CD4-positive, alpha-beta T cell treated with Interleukin-17A for 4 hours (primary cell): Measurements from ENCODE around the gene CDK10.

Experiments used
- DNase-seq: peaks from one replicate; pipeline ENCODE4 v3.0.0-alpha.2; 2020; ENCODE audit warnings: mixed read lengths

CDK10 gene

DNA sequence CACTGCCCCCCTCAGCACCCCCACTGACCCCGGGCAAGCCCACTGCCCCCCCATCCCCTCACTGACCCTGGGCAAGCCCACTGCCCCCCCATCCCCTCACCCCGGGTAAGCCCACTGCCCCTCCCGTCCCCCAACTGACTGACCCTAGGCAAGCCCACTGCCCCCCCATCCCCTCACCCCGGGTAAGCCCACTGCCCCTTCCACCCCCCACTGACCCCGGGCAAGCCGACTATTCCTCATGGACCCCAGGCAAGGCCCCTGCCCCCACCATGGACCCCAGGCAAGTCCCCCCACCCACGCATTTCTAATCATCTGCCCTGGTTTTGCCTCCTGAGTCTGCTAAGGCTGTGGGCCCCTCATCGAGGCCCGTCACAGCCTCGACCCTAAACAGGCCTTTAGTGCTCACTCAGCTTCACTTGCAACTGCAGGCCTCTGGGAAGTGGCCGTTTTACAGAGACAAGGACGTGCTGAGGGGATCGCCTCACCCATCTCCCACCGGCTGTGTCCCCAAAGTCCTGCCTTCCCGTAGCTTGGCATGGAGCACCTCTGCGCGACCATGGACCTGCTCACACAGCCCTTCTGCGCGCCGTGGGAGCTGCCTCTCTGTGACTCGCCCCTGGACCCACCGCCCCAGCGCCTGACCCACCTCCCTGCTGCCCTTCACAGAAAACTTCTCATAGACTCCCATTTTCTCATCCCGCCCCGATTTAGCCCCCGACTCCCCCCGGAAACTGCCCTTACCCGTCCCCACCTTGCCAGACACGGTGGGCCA, 30.6 kb downstream of the CDK10 start:
- no peak for DNase-seq

DNA sequence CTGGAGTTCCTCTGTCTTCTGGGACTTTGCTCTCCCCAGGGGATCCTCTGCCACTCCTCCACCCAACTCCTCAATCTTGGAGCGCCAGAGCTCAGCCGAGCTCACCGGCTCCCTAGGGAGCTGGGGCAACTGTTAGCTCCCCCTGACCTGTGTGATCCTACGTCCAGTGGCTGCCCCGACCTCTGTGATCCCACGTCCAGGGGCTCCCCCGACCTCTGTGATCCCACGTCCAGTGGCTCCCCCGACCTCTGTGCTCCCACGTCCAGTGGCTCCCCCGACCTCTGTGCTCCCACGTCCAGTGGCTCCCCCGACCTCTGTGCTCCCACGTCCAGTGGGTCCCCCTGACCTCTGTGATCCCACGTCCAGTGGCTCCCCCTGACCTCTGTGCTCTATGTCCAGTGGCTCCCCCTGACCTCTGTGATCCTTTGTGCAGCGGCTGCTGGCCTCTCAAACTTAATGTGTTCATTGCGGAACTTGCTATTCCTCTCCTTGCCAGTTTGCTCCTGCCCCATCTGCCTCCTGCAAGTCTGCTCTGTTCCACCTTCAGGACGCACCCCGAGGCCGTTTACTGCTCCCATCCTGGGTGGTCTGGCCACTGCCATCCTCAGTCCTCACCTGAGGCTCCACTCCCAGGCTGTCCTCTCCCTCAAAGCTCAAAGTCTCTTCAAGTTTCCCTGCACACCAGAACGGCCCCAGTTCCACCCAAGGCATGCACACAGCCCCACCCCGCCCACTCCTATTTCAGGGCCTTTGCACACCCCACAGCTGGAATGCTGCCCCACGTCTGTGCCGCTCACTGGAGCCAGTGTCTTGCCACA, 31.4 kb downstream of the CDK10 start:
- DNase-seq = no peak

DNA sequence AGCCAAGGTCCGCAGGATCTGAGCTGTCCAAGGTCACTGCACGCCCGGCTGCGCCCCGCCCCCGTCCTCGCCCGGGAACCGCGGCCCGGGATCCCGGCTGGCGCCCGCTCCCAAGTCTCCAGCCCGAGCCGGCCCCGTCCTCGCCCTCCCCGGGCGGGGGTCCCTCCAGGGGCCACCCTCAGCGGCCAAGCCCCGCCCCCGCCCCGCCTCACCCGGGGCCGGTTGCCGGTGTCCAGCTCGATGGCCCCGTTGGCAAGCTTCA, 34.0 kb downstream of the CDK10 start:
- no peak for DNase-seq

DNA sequence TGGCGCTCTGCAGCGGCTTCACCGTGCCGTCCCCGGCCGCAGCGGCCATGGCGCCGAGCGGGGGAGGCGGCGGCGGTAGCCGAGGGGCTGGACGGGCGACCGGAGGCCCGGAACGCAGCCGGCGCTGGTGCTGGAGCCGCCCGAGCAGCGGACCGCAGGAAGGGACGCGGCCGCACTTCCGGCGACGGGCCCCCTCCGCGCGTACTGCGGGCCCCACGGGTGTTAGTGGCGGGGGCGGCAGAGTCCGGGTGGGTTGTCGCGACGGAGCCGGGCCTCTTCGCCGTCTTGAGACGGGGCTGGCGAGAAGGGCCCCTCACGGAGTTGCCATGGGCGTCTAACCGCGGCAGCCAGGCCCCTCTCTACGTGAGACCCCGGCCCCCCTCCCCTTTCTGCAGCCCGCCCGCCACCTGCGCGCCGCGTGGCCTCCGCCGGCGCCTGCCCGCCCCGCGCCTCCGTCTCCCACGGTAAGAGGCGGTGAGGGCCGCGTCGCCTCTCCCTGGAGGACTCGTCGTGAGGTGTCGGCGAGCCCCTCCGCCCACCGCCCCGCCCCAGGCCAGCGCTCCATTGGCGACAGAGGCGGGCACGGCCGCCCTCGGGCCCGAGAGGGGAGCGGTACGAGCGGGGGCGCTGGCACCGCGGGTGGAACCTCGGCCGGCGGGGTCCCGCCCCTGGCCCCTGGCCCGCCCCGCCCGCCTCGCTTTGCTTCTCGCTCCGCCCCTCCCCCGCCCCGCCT, 34.5 kb downstream of the CDK10 start, which contains the start of the genes VPS9D1 and ZNF276:
TSS of gene VPS9D1 (minus strand) at position 86 of the 733 bp plus-strand sequence. CDS start at position 49, 37 bp downstream.
TSS of gene ZNF276 (plus strand) at position 725 of the 733 bp plus-strand sequence. CDS start 104 bp downstream, outside the sequence.
- DNase-seq = peak; percentile 92

DNA sequence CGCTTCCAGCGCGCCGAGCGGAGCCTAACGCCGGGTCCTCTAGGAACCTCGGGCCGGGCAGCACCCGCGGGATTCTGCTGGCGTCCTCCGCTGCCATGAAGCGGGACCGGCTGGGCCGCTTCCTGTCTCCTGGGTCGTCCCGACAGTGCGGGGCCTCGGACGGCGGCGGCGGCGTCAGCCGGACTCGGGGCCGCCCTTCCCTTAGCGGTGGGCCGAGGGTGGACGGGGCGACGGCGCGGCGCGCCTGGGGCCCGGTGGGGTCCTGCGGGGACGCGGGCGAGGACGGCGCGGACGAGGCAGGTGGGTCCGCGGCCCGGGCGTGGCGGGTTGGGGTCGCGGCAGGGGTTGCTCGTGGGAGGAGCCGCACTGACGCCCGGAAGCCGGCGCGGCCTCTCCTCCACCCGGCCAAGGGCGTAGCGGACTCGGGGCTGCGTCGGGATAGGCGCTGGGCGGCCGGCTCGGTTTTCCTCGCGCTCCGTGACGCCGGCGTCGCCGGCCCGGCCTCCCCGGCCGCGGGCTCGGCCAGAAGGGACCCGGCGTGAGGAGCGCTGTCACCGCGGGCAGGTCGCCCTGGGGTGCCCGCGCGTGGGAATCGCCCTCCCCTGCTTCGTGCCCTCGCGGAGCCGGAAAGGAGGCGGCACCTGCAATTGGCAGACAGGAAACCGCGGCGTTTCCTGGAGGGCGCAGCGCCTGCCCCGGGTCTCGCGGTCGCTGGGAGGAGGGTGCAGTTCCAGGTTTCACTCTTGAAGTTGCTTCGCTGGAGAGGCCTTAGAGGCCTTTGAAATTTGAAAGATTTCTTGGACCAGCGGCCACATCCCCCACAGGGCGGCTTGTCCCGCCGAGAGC, 35.3 kb downstream of the CDK10 start:
- peak; percentile 93 for DNase-seq

DNA sequence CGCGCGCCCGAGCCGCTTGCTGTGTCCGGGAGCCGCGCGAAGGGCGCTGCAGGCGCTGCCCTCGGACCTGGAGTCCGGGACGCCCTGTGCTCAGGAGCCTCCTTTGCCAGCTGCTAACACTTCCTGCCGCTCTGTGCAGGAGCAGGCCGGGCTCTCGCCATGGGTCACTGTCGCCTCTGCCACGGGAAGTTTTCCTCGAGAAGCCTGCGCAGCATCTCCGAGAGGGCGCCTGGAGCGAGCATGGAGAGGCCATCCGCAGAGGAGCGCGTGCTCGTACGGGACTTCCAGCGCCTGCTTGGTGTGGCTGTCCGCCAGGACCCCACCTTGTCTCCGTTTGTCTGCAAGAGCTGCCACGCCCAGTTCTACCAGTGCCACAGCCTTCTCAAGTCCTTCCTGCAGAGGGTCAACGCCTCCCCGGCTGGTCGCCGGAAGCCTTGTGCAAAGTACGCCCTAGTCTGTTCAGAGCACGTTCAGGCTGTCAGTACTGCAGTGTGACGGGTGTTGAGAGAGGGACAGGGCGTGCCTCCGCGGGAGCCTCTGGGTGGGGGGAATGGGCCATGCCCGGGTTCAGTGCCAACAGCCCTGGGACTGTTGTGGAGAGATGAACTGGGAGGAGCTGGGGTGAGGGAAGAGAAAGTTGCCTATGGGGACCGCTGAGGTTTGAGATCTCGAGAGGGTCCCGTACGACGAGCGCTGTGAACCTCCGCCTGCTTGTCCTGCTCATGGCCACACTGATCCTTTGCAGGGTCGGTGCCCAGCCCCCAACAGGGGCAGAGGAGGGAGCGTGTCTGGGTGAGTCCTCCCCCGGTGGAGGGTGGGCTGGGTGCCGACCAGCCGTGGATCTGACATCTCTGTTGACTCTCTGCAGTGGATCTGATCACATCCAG, 36.1 kb downstream of the CDK10 start:
- peak; percentile 82 for DNase-seq

DNA sequence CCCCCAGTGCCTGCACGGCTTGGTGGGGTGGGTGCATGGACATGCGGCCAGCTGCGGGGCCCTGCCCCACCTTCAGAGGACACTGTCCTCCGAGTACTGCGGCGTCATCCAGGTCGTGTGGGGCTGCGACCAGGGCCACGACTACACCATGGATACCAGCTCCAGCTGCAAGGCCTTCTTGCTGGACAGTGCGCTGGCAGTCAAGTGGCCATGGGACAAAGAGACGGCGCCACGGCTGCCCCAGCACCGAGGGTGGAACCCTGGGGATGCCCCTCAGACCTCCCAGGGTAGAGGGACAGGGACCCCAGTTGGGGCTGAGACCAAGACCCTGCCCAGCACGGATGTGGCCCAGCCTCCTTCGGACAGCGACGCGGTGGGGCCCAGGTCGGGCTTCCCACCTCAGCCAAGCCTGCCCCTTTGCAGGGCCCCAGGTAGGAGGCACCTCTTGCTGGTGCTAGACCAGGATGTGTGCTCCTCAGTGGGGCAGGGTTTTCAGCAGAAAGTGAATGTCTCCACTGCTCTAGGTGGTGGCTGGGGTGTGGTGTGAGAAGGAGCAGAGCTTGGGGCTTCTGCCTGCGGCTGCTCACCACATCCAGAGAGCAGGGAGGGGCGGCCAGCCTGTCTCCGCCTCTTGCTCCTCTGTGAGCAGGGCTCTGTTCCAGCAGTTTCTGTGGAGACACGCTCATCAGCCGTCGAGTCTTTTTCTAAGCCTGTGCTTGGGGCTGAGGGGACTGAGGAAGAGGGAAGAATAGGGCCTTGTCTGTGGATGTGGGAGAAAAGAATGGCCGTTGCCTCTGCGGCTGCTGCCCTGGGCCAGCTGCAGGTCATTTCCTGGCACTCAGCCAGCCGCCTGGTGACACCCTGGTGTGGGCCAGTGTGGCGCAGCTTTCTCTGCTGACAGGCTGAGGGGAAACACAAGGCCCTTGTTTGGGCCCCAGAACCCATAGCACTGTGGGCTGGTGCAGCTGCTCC, 37.1 kb downstream of the CDK10 start:
- DNase-seq = peak; percentile 84

DNA sequence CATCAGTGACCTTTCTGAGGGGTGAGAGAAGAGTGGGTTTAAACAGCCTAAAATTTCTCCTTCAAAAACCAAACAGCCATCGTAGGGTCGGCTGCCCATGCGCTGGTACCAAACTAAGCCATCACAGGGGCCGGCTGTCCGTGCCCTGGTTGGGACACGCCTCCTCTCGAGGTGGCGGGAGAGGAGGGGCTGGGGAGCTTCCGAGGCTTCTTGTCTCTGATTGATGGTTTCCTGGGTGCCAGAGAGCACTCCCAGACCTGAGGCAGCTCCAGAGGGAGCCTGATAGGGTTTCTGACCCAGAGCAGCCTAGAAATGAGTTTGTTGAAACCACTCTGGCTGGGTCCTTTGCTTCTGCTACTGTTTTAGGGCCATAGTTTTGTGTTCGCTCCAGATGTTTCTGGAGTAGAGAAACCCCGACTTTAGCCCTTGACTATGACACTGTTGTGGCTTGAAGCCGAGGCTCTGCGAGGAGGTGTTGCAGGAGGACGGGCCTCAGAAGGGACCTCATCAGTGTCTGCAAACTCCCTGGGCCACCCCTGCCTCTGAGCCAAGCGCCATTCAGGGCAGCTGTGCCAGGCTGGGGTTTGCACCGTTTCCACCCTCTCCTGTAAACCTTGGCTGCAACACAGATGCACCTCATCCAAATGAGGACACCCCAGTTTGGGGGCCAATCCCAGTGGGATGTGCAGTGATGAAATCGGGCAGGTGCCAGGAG, 41.1 kb downstream of the CDK10 start:
- DNase-seq = no peak

DNA sequence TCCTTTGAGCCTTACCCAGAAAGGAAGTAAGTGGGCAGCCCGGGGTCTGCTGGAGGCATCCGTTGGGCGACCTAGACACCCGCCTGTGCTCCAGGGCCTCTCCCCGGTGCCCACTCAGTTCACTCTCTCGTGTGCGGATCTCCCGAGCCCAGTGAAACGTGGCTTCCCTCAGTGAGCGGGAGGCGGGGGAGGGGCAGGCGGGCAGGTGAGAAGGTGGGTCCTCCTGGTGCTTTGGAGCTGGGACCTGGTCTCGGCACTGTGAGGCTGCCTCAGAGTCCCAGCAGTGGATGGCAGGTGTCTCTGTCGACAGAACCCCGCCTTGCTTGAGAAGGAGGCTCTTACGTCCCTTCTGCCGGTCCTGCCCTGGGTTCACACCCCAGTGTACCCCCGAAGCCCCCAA, 42.8 kb downstream of the CDK10 start:
- DNase-seq = no peak

DNA sequence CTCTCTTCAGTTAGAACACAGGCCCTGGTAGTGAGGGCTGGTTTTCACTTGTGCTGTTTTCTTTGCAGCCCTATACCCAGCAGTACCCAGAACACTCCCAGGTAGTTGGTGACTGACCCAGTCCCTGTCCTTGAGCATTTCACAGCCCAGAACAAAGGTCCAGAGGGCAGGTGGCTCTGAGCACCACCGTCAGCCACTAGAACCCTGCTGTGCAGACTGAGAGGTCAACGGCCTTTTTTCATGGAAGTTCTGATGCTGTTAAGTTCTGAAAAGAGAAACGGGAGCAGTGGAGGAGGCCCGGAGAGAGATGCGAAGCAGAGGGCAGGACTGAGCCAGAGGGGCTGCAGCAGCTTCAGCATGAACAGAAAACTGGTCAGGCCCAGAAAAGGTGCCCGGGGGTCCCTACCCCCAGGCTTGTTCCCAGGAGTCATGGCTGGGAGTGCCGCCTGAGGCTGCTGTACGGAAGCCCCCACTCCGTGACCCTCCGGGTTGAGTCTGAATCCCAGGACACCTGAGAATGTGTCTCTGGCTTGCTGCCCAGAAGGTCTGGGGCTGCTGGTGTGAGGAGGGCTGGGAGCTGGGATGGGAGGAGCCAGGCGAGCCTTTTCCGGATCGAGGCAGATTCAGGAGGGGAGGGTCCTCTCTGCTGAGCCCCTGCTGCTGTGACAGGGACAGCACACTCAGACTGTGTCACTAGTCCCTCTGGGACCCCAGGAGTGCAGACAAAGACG, 43.5 kb downstream of the CDK10 start:
- DNase-seq = no peak

DNA sequence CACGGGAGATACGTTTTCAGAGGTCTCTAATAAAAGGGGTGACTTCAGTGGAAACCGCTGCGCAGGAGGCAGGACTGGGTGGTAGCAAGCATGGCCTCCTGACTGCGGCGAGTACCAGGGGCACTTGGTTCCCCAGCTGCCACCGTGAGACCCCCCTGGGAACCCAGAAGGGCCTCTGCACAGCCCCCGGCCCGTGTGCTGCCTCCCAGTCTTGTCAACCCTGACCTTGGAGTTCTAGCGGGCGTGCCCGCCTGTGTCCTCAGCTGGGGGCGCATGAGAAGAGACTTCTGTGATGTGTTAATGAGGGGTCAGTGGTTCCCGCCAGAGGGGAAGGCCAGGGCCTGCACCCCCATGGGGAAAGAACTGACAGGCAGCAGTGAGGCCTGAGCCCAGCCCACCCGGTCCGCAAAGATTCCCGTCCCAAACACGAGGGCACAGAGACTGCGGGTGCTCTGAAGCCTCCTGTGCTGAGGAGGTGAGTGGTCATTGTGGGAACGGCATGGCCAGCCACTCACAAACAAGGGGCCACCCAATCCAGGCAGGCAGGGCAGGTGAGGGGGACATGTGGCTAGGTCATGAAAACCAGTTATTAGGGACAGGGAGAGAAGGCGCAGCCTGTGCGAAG, 44.2 kb downstream of the CDK10 start:
- no peak for DNase-seq

DNA sequence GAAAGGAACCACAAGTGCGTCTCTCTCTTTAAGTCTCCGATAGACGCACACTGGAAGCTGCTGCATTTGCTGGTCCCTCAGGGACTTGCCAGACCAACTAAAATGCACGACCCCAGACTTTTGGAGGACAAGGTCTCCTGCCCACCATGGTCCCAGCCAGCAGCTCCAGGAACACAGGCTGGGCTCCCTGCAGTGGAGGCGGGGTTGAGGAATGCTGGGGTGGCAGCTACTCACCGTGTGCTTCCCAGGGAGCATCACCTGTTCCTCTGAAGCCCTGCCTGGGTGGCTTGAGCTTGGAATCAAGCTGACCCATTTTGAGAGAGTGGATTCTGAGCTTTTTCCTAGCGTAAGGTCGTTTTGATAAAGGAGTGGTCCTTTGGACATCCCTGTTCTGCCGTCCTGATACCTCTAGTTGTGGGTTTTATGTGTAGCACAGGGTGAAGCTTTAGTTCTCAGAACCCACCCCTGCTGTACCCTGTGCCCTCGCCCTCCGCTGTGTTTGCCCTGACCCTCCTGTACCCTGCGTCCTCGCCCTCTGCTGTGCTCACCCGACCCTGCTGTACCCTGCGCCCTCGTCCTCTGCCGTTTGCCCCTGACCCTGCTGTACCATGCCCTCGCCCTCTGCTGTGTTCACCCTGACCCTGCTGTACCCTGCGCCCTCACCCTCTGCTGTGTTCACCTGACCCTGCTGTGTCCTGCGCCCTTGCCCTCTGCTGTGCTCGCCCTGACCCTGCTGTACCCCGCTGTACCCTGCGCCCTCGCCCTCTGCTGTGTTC, 45.8 kb downstream of the CDK10 start:
- DNase-seq = no peak

DNA sequence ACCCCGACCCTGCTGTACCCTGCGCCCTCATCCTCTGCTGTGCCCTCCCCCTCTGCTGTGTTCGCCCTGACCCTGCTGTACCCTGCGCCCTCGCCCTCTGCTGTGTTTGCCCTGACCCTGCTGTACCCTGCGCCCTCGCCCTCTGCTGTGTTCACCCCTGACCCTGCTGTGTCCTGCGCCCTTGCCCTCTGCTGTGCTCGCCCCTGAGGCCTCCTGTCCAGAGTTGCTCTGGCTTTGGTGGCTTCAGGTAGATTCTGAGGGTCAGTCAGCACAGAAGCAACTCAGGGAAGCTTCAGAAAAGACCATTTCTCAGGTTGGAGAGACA, 46.4 kb downstream of the CDK10 start:
- no peak for DNase-seq

DNA sequence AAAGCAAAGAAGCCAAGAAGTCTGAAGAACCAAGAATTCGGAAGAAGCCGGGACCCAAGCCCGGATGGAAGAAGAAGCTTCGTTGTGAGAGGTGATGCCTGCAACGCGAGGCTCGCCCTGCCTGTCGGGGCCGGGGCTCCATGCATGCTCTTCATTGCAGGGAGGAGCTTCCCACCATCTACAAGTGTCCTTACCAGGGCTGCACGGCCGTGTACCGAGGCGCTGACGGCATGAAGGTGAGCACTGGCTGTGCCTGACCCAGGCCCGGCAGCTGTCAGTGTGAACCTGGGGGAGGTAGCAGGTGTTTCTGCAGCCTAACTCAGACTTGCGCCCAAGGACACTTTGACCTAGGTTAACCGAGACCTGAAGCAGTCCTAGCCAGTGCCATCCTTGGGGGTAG, 46.8 kb downstream of the CDK10 start:
- no peak for DNase-seq

DNA sequence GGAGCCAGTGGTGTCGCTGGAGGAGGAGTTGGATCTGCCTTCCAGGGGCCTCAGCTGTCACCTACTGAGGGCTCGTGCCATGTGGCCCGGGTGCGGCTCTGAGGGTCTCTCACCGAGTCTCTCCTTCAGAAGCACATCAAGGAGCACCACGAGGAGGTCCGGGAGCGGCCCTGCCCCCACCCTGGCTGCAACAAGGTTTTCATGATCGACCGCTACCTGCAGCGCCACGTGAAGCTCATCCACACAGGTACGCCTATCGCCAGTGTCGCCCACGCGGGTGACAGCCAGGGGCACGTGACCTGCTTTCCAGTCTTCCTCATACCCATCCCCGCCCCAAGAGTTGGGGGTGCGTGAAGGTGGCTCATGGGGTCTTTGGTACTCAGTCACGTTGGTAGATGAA, 47.3 kb downstream of the CDK10 start:
- DNase-seq = no peak

DNA sequence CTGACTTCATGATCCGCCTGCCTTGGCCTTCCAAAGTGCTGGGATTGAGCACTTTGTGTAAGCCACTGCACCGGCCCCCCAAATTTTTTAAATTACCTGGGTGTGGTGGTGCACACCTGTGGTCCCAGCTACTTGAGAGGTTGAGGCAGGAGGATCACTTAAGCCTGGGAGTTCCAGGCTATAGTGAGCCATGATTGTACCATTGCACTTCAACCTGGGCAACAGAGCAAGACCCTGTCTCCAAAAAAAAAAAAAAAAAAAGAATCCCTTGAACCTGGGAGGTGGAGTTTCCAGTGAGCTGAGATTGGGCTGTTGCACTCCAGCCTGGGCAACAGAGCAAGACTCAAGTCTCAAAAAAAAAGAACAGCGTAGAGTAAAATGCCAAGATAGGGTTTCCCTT, 50.1 kb downstream of the CDK10 start:
- no peak for DNase-seq

DNA sequence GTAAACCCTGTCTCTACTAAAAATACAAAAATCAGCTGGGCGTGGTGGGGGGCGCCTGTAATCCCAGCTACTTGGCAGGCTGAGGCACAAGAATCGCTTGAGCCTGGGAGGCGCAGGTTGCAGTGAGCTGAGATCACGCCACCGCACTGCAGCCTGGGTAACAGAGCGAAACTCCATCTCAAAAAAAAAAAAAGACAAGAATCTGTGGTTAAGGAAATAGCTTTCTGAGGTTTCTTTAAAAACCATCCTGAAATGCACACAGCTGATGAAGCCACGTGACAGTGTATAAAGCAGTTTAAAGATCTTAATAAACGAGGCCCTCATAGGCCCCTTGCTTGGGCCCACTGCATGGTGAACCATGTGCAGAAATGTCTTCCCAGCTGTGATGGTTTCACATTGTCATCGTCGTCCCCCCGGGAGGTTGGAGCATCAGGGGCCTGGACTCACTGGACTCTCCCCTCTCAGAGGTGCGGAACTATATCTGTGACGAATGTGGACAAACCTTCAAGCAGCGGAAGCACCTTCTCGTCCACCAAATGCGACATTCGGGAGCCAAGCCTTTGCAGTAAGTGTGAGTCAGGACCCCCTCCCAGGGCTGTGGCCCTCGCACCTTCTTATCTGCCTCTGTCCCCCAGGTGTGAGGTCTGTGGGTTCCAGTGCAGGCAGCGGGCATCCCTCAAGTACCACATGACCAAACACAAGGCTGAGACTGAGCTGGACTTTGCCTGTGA, 51.0 kb downstream of the CDK10 start:
- peak; percentile 56 for DNase-seq
